ENCODE results near the gene GP2.

GP2 gene

GRCh38 chr16:20300312-20301097 is 26.8 kb downstream of the GP2 start:
- H3K27ac ChIP-seq = no peak overlapping the region
- no peak overlapping the region for H3K4me3 ChIP-seq (ENCODE audit: low read depth in 1 of 2, low read length in 1 of 2)
- H3K9me3 ChIP-seq = no peaks in the 10 kb centered on the region
- TF ChIP-seq CTCF (IDR thresholded peaks at IDR 0.05) = no peak
- H3K4me1 ChIP-seq (ENCODE audit: control insufficient read depth in 1 of 2, insufficient read depth in 1 of 2, low read depth in 1 of 2, low read length in 1 of 2) = no peaks in the 10 kb centered on the region
- H3K27me3 ChIP-seq = peaks cover 11% of the 10 kb centered on the region
- H3K36me3 ChIP-seq = no peaks in the 10 kb centered on the region

GRCh38 chr16:20298452-20298851 is 28.9 kb downstream of the GP2 start:
- TF ChIP-seq CTCF (IDR thresholded peaks at IDR 0.05) = no peak
- Histone ChIP-seq H3K27ac (no peak overlapping the region), H3K9me3 (no peaks in the 10 kb centered on the region), H3K27me3 (peaks cover 11% of the 10 kb centered on the region), H3K4me1 (ENCODE audit: control insufficient read depth in 1 of 2, insufficient read depth in 1 of 2, low read depth in 1 of 2, low read length in 1 of 2) (no peaks in the 10 kb centered on the region), H3K36me3 (no peaks in the 10 kb centered on the region), H3K4me3 (ENCODE audit: low read depth in 1 of 2, low read length in 1 of 2) (no peak overlapping the region)

GRCh38 chr16:20291208-20292206 is 35.8 kb downstream of the GP2 start:
- TF ChIP-seq CTCF (IDR thresholded peaks at IDR 0.05) = no peak
- no peak overlapping the region for H3K27ac ChIP-seq
- H3K4me3 ChIP-seq (ENCODE audit: low read depth in 1 of 2, low read length in 1 of 2) = no peak overlapping the region
- H3K27me3 ChIP-seq = peaks cover 8% of the 10 kb centered on the region
- H3K36me3 ChIP-seq = no peaks in the 10 kb centered on the region
- H3K4me1 ChIP-seq (ENCODE audit: control insufficient read depth in 1 of 2, insufficient read depth in 1 of 2, low read depth in 1 of 2, low read length in 1 of 2) = no peaks in the 10 kb centered on the region
- H3K9me3 ChIP-seq = no peaks in the 10 kb centered on the region

GRCh38 chr16:20289571-20289970 is 37.7 kb downstream of the GP2 start:
- TF ChIP-seq CTCF (IDR thresholded peaks at IDR 0.05) = no peak
- Histone ChIP-seq H3K4me1 (ENCODE audit: control insufficient read depth in 1 of 2, insufficient read depth in 1 of 2, low read depth in 1 of 2, low read length in 1 of 2) (no peaks in the 10 kb centered on the region), H3K4me3 (ENCODE audit: low read depth in 1 of 2, low read length in 1 of 2) (no peak overlapping the region), H3K27me3 (peaks cover 5% of the 10 kb centered on the region), H3K27ac (no peak overlapping the region), H3K9me3 (no peaks in the 10 kb centered on the region), H3K36me3 (no peaks in the 10 kb centered on the region)

GRCh38 chr16:20285993-20286499 is 41.3 kb downstream of the GP2 start:
- Histone ChIP-seq H3K36me3 (no peaks in the 10 kb centered on the region), H3K4me1 (ENCODE audit: control insufficient read depth in 1 of 2, insufficient read depth in 1 of 2, low read depth in 1 of 2, low read length in 1 of 2) (no peaks in the 10 kb centered on the region), H3K27ac (no peak overlapping the region), H3K4me3 (ENCODE audit: low read depth in 1 of 2, low read length in 1 of 2) (no peak overlapping the region), H3K27me3 (no peaks in the 10 kb centered on the region), H3K9me3 (no peaks in the 10 kb centered on the region)
- TF ChIP-seq CTCF (IDR thresholded peaks at IDR 0.05) = no peak
